HEK293 (cell line): Measurements from ENCODE around the gene EXOC8.

Experiments
- CTCF ChIP-seq: fragments of 450-650 bp; formaldehyde crosslinking; IDR thresholded peaks from 2 replicates; pipeline ENCODE4 v1.5.1; 2016; ENCODE audit warnings: missing biosample characterization, missing genetic modification characterization
- REST ChIP-seq: fragments of 450-650 bp; formaldehyde crosslinking; IDR thresholded peaks from 2 replicates; pipeline ENCODE4 v1.5.1; 2016; ENCODE audit warnings: missing biosample characterization, missing genetic modification characterization
- SETDB1 ChIP-seq: IDR thresholded peaks from one replicate; pipeline ENCODE4 v1.6.1; 2017; ENCODE audit warnings: mild to moderate bottlenecking, low read length, moderate library complexity, mixed read lengths; ENCODE audit not compliant: insufficient read length
- ZBTB21 ChIP-seq: fragments of 450-650 bp; formaldehyde crosslinking; IDR thresholded peaks from 2 replicates; pipeline ENCODE4 v1.5.1; 2017; ENCODE audit warnings: missing biosample characterization, missing genetic modification characterization
- ZBTB26 ChIP-seq: fragments of 450-650 bp; formaldehyde crosslinking; optimal IDR thresholded peaks from 2 replicates; pipeline ENCODE3; 2016; ENCODE audit warnings: missing biosample characterization, mild to moderate bottlenecking, missing genetic modification characterization
- ZBTB7A ChIP-seq: fragments of 450-650 bp; formaldehyde crosslinking; IDR thresholded peaks from 2 replicates; pipeline ENCODE4 v1.5.1; 2016; ENCODE audit warnings: low read depth, missing biosample characterization, missing genetic modification characterization
- ZNF324 ChIP-seq: fragments of 450-650 bp; formaldehyde crosslinking; IDR thresholded peaks from 2 replicates; pipeline ENCODE4 v1.5.1; 2016; ENCODE audit warnings: missing biosample characterization, missing genetic modification characterization
- ZNF350 ChIP-seq: fragments of 450-650 bp; formaldehyde crosslinking; IDR thresholded peaks from 2 replicates; pipeline ENCODE4 v1.5.0; 2017; ENCODE audit warnings: missing biosample characterization, mild to moderate bottlenecking, missing genetic modification characterization
- ZNF626 ChIP-seq: fragments of 450-650 bp; sonication (Bioruptor Pico); formaldehyde crosslinking; IDR thresholded peaks from 2 replicates; pipeline ENCODE4 v1.5.1; 2018; ENCODE audit warnings: missing biosample characterization, missing genetic modification characterization, inconsistent platforms
- ZNF645 ChIP-seq: fragments of 450-650 bp; formaldehyde crosslinking; IDR thresholded peaks from 2 replicates; pipeline ENCODE4; 2016; ENCODE audit warnings: missing biosample characterization, missing genetic modification characterization

- TF ChIP-seq SETDB1 (no peak), ZNF324 (tag by site-specific recombination) (no peak), REST (no peak), ZBTB26 (tag by site-specific recombination) (no peak), ZNF645 (tag by site-specific recombination) (no peak), ZNF350 (tag by site-specific recombination) (no peak), ZNF626 (tag by site-specific recombination) (no peak), ZBTB7A (tag by site-specific recombination) (no peak), CTCF (tag by site-specific recombination) (no peak), ZBTB21 (tag by site-specific recombination) (no peak)
Measured at GRCh38 chr1:231376101-231376500, 38.4 kb upstream of the EXOC8 start.
